D721Med (cell line): ENCODE results near the gene ZNF273.

ENCODE experiments used
- DNase-seq: peaks from one replicate; pipeline ENCODE4 v3.0.0; 2011; ENCODE audit warnings: low spot score; ENCODE audit not compliant: insufficient read length
- FAIRE-seq: peaks from 2 replicates; lab custom pipeline; 2011; peaks lifted over from hg19 to GRCh38; lab: Jason Lieb, UNC
- CTCF ChIP-seq: IDR thresholded peaks from 2 replicates; pipeline ENCODE4 v1.5.1; 2012; ENCODE audit warnings: mild to moderate bottlenecking, control low read depth; ENCODE audit not compliant: insufficient read depth; ENCODE audit errors: missing control alignments

ZNF273 gene

GRCh38 chr7:64876792-64877713 lies 26.0 kb upstream of the ZNF273 start:
- FAIRE-seq (no peak), DNase-seq (peak; percentile 98)
- TF ChIP-seq CTCF: no peak

GRCh38 chr7:64877714-64878610 lies 25.1 kb upstream of the ZNF273 start:
- no peak for TF ChIP-seq CTCF
- FAIRE-seq: no peak
- DNase-seq: peak; percentile 5

- TF ChIP-seq CTCF: no peak
- FAIRE-seq (no peak), DNase-seq (no peak)
These were observed 24.4 kb upstream of the ZNF273 start for GRCh38 chr7:64878684-64879083.

- DNase-seq (no peak), FAIRE-seq (no peak)
- no peak for TF ChIP-seq CTCF
These were observed 23.9 kb upstream of the ZNF273 start for GRCh38 chr7:64879086-64879730.

- FAIRE-seq (no peak), DNase-seq (peak; percentile 9)
- TF ChIP-seq CTCF: no peak
These were observed 23.3 kb upstream of the ZNF273 start for GRCh38 chr7:64879800-64880199.

GRCh38 chr7:64880322-64881297 lies 22.5 kb upstream of the ZNF273 start:
- DNase-seq (peak; percentile 14), FAIRE-seq (no peak)
- TF ChIP-seq CTCF: no peak
